HG03196 (cell line): ENCODE results near the gene SCARB1.

Experiments used
- ATAC-seq: cut with Tn5 transposase; IDR thresholded peaks from one replicate; pipeline ENCODE4 v1.9.1; 2021; ENCODE audit not compliant: unreplicated experiment

SCARB1 gene

GRCh38 chr12:124865728-124866127, 2.1 kb upstream of the SCARB1 start:
- ATAC-seq: no peak

GRCh38 chr12:124864326-124864752, 675 bp upstream of the SCARB1 start:
- no peak for ATAC-seq

- ATAC-seq: peak; percentile 23
Measured at GRCh38 chr12:124862768-124863415, 772 bp downstream of the SCARB1 start.

GRCh38 chr12:124861898-124862676, 1.6 kb downstream of the SCARB1 start:
- no peak for ATAC-seq

GRCh38 chr12:124861492-124861891, 2.2 kb downstream of the SCARB1 start:
- no peak for ATAC-seq

- no peak for ATAC-seq
Measured at GRCh38 chr12:124857921-124858461, 5.7 kb downstream of the SCARB1 start.

- no peak for ATAC-seq
Measured at GRCh38 chr12:124856842-124857178, 6.9 kb downstream of the SCARB1 start.

- ATAC-seq: no peak
Measured at GRCh38 chr12:124856132-124856841, 7.4 kb downstream of the SCARB1 start.

- ATAC-seq: no peak
Measured at GRCh38 chr12:124855275-124855957, 8.2 kb downstream of the SCARB1 start.

- ATAC-seq: no peak
Measured at GRCh38 chr12:124854637-124855184, 9.0 kb downstream of the SCARB1 start.

GRCh38 chr12:124853781-124854636, 9.7 kb downstream of the SCARB1 start:
- no peak for ATAC-seq

- ATAC-seq: no peak
Measured at GRCh38 chr12:124852911-124853427, 10.7 kb downstream of the SCARB1 start.

GRCh38 chr12:124852329-124852831, 11.3 kb downstream of the SCARB1 start:
- ATAC-seq: no peak

- ATAC-seq: no peak
Measured at GRCh38 chr12:124851342-124851741, 12.3 kb downstream of the SCARB1 start.

- no peak for ATAC-seq
Measured at GRCh38 chr12:124849382-124849781, 14.3 kb downstream of the SCARB1 start.

GRCh38 chr12:124848621-124849380, 14.9 kb downstream of the SCARB1 start:
- ATAC-seq: no peak

GRCh38 chr12:124847113-124848074, 16.3 kb downstream of the SCARB1 start:
- ATAC-seq: no peak
